HUES64 (cell line): ENCODE measurements around the gene MED19.
"Not testable (repeated sequence)": the region's sequence is repeated elsewhere in the genome, so short reads cannot be mapped to it uniquely, and the experiment has no call there.

Source experiments
- H3K27ac ChIP-seq: 2 replicates; pipeline ENCODE4 v1.7.0; 2013; ENCODE audit warnings: low read depth, low read length, inconsistent platforms
- H3K27me3 ChIP-seq: 2 replicates; pipeline ENCODE4 v1.6.1; 2013; ENCODE audit warnings: mild to moderate bottlenecking, low read length; ENCODE audit not compliant: insufficient read depth
- H3K36me3 ChIP-seq: 2 replicates; pipeline ENCODE4 v1.6.1; 2013; ENCODE audit warnings: mild to moderate bottlenecking, low read length; ENCODE audit not compliant: insufficient read depth
- H3K4me1 ChIP-seq: 2 replicates; pipeline ENCODE4 v1.6.1; 2013; ENCODE audit warnings: mild to moderate bottlenecking, low read length, moderate library complexity; ENCODE audit not compliant: insufficient read depth
- H3K4me3 ChIP-seq: 2 replicates; pipeline ENCODE4 v1.5.1; 2013; ENCODE audit warnings: mild to moderate bottlenecking, low read length, moderate library complexity
- H3K9ac ChIP-seq: 2 replicates; pipeline ENCODE4 v1.6.1; 2013; ENCODE audit warnings: mild to moderate bottlenecking, low read depth, low read length
- H3K9me3 ChIP-seq: 2 replicates; pipeline ENCODE4 v1.6.1; 2013; ENCODE audit warnings: low read depth, low read length; ENCODE audit not compliant: insufficient read depth
- WGBS: fragments of 150-250, 120-280 bp; methylation state at CpG from one replicate; pipeline ENCODE4 v1.1.7; 2013; ENCODE audit warnings: missing lambda C conversion rate; 5-methylcytosine and 5-hydroxymethylcytosine counted together

The MED19 gene

GRCh38 chr11:57703341-57703740, 8.7 kb downstream of the MED19 start:
- Histone ChIP-seq H3K27me3 (no peaks in the 10 kb centered on the region), H3K36me3 (peaks cover 75% of the 10 kb centered on the region), H3K27ac (no peak overlapping the region), H3K9ac (no peak overlapping the region), H3K4me1 (no peaks in the 10 kb centered on the region), H3K4me3 (no peak overlapping the region), H3K9me3 (no peaks in the 10 kb centered on the region)
- 98% methylated on average over 4 of the region's 4 CpGs for WGBS

DNA sequence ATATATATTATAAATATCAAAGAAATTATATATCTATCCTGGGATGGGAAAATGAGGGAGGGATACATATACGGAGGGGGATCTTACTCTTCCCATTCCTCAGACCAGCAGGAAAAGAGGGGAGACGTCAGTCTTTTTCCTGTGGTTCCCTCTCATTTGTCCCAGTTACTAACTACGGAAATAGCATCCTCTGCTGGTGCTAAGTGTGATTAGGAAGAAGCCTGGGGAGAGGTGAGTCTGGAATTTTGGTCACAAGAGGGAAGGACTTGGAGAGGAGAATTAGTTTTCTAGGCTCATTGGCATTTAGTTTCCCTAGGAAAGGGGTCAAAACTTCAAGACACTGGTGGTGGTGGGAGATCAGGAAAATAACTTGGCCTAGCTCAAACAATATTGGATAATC, 11.6 kb downstream of the MED19 start:
- WGBS: 89% methylated on average over 3 of the region's 3 CpGs
- H3K9ac ChIP-seq: no peak overlapping the region
- no peaks in the 10 kb centered on the region for H3K27me3 ChIP-seq
- H3K9me3 ChIP-seq: no peaks in the 10 kb centered on the region
- no peak overlapping the region for H3K4me3 ChIP-seq
- no peak overlapping the region for H3K27ac ChIP-seq
- peaks cover 85% of the 10 kb centered on the region for H3K36me3 ChIP-seq
- H3K4me1 ChIP-seq: no peaks in the 10 kb centered on the region

DNA sequence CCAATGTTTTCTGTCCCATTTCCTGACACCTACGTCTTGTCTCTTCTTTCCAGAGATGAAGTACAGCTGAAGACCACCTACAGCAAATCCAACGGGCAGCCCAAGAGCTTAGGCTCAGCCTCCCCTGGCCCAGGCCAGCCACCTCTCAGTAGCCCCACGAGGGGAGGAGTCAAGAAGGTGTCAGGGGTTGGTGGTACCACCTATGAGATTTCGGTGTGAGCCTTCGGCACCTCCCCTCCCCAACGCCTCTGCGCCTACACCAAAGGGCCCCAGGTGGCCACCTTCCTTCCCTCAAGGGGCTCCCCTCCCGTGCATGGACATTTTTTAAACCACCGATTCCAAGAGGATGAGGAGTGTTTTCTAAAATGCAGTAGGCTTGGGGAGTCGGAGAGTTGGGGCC, 12.2 kb downstream of the MED19 start:
- Histone ChIP-seq H3K27ac (no peak overlapping the region), H3K36me3 (peaks cover 85% of the 10 kb centered on the region), H3K27me3 (no peaks in the 10 kb centered on the region), H3K4me3 (no peak overlapping the region), H3K9me3 (no peaks in the 10 kb centered on the region), H3K4me1 (no peaks in the 10 kb centered on the region), H3K9ac (no peak overlapping the region)
- 97% methylated on average over 9 of the region's 10 CpGs for WGBS

- 95% methylated on average over 18 of the region's 18 CpGs for WGBS
- Histone ChIP-seq H3K9me3 (no peaks in the 10 kb centered on the region), H3K9ac (no peak overlapping the region), H3K27ac (no peak overlapping the region), H3K27me3 (no peaks in the 10 kb centered on the region), H3K4me3 (no peak overlapping the region), H3K36me3 (peaks cover 84% of the 10 kb centered on the region), H3K4me1 (no peaks in the 10 kb centered on the region)
Measured at GRCh38 chr11:57698843-57699365, 13.1 kb downstream of the MED19 start.

GRCh38 chr11:57690474-57690873, 21.5 kb downstream of the MED19 start:
- not testable (repeated sequence) for H3K27me3 ChIP-seq, H3K9me3 ChIP-seq, H3K4me1 ChIP-seq, H3K4me3 ChIP-seq, H3K9ac ChIP-seq, H3K27ac ChIP-seq
- peaks cover 87% of the 10 kb centered on the region for H3K36me3 ChIP-seq
- WGBS: over 99% methylated on average over 5 of the region's 5 CpGs

DNA sequence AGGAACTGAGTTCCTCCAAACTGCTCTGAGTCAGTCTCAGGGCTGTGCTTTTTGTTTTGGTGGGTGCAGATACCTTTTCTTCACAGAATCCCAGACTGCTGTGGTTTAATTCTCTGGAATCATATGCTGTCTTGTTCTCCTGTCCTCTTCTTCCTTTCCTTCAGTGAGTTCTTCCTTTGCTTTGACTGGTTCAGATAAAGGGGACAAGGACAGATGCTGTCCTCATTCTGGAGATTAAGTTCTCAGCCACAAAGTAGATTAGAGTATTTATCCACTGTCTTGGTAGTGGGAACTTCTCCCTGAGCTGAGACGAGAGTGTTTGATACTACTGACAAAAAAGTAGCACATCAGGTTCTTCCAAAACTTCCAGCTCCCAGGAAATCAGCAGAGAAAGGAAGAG, 30.8 kb downstream of the MED19 start:
- Histone ChIP-seq H3K9ac (no peak overlapping the region), H3K4me3 (no peak overlapping the region), H3K9me3 (no peaks in the 10 kb centered on the region), H3K4me1 (peaks cover 4% of the 10 kb centered on the region; the same call in 1 of the 2 replicates), H3K27ac (no peak overlapping the region), H3K27me3 (no peaks in the 10 kb centered on the region), H3K36me3 (peaks cover 72% of the 10 kb centered on the region)
- whole genome bisulfite sequencing: 100% methylated on average over 1 of the region's 1 CpG

DNA sequence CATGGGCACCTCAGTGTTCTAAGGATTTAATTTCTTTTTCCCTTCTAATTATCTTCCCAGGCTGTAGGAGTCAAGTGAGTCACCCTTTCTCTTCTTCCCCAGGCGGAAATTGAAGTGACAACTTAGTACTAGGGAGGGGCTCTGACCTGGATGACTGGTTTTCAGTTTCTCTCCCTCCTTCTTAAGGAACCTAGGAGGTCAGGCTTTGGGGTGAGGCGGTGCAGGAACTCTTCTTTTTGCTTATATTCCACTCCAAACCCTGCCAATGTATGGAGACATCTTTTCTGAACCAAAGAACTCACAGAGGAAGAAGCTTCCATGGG, 31.5 kb downstream of the MED19 start:
- H3K9me3 ChIP-seq: no peaks in the 10 kb centered on the region
- no peaks in the 10 kb centered on the region for H3K27me3 ChIP-seq
- H3K27ac ChIP-seq: no peak overlapping the region
- H3K4me3 ChIP-seq: no peak overlapping the region
- no CpG with 5 or more reads among the region's 2 CpGs for WGBS
- H3K4me1 ChIP-seq: peaks cover 6% of the 10 kb centered on the region; the same call in 1 of the 2 replicates
- H3K36me3 ChIP-seq: peaks cover 72% of the 10 kb centered on the region
- no peak overlapping the region for H3K9ac ChIP-seq

DNA sequence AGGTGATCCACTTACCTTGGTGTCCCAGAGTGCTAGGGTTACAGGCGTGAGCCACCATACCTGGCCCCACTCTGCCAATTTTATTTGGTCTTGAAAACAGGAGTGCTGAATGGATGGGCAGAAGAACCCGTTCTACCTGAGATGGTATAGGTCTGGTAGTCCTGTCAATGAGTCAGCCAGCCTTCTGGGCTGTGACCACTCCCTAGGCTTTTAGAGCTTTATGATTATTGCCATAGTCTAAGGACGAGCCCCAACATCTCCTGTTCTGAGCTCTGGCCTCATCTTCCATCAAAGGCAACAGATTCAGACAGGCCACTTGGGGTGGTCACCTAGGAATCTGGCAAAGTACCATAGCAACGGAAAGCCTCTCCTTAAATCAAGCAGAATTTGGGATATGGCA, 32.6 kb downstream of the MED19 start:
- WGBS: 97% methylated on average over 4 of the region's 4 CpGs
- Histone ChIP-seq H3K36me3 (peaks cover 74% of the 10 kb centered on the region), H3K27me3 (no peaks in the 10 kb centered on the region), H3K9ac (no peak overlapping the region), H3K9me3 (no peaks in the 10 kb centered on the region), H3K4me3 (no peak overlapping the region), H3K4me1 (peaks cover 13% of the 10 kb centered on the region; the same call in 1 of the 2 replicates), H3K27ac (no peak overlapping the region)

DNA sequence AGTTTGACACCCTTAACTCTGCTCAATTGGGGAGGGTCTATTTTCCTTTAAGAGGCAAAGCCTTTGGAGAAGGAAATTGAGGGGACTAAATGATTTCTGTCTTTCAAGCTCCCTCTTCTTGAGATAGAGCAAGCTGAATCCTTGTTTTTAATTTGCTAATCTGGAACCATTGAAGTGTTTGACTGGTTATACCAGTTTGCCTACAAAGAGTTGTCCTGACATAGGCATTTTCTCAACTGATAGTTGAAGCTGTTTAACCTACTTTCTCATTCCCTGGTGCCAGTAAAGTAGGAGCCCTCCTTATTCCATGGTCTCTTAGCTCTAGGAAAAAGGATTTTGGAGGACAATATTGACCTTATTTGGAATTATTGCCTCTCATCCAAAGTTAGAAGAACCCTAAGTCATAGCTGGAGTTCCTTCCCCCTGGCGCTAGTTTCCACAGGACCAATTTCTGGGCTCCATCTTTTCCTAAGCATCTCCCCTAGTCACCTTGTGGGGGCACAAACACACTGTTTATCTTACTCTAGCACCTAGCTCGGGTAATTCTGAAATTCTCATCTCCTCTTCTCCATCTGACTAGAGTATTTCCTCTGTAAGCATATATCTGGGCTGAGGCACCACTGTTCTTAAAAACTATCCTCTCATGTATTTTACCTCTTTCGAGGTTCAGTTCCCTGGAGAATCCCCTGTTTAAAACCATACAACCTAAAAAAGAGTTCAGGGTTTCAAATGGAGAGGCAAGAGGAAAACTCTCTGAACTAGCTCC, 36.7 kb downstream of the MED19 start:
- Histone ChIP-seq H3K27ac (peak overlapping the region; percentile 23), H3K36me3 (peaks cover 66% of the 10 kb centered on the region), H3K4me1 (peaks cover 16% of the 10 kb centered on the region; the same call in 1 of the 2 replicates), H3K27me3 (no peaks in the 10 kb centered on the region), H3K9ac (0 out of 2 replicates have a peak overlapping the region, but pooled peaks have one; percentile 5), H3K4me3 (no peak overlapping the region), H3K9me3 (no peaks in the 10 kb centered on the region)
- WGBS: 95% methylated on average over 3 of the region's 3 CpGs

DNA sequence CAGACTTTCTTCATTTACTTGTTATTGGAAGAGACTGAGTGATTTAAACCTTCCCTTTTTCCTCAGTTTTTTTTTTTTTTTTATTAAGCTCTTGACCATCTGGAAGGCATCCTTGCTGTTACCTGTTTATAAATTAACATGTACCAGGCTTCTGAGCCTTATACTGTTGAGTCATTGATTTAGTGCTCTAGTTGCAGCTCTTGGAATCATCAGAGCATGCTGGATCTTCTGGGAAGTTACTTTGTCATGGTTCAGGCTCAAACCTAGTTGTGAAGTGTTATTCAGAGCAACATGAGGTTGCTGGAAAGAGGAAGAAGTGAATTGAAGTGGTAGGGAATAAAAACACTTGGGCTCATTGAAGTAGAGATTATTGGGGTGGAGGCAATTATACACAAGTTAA, 37.8 kb downstream of the MED19 start:
- no peaks in the 10 kb centered on the region for H3K27me3 ChIP-seq
- no peak overlapping the region for H3K4me3 ChIP-seq
- no peak overlapping the region for H3K9ac ChIP-seq
- H3K9me3 ChIP-seq: no peaks in the 10 kb centered on the region
- peaks cover 66% of the 10 kb centered on the region for H3K36me3 ChIP-seq
- H3K27ac ChIP-seq: no peak overlapping the region
- H3K4me1 ChIP-seq: peaks cover 17% of the 10 kb centered on the region; the same call in 1 of the 2 replicates

DNA sequence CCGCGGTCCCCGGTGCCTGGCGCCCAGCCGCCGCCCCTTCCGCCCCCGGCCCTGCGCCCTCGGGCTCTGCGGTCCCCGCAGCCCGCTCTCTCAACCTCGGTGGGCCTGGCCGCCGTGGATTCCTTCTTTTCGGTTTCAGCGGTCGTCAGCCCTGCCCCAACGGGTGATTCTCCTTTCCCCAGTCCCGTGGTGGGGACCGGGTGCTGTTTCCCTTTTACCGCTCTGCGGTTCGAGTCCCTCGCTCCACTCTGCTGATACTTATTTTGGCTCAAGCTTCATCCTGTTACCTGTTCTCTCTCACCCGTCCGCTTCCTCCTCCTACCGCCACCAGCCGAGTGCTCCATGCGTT, 43.6 kb downstream of the MED19 start:
- under 1% methylated on average over 31 of the region's 31 CpGs for WGBS
- Histone ChIP-seq H3K27ac (peak overlapping the region; percentile 95), H3K4me3 (peak overlapping the region; percentile 92), H3K27me3 (no peaks in the 10 kb centered on the region), H3K9ac (peak overlapping the region; percentile 98), H3K36me3 (peaks cover 19% of the 10 kb centered on the region), H3K4me1 (peaks cover 5% of the 10 kb centered on the region; the same call in 1 of the 2 replicates), H3K9me3 (no peaks in the 10 kb centered on the region)
